ENCODE results near the gene ASB18. TPM values are rescaled to one million over a fixed set of nuclear protein-coding genes. Genes with fewer than 3 reads are reported as not detected.

ASB18 gene
- total RNA-seq, 1 experiment from 2014 or later = not detected

DNA sequence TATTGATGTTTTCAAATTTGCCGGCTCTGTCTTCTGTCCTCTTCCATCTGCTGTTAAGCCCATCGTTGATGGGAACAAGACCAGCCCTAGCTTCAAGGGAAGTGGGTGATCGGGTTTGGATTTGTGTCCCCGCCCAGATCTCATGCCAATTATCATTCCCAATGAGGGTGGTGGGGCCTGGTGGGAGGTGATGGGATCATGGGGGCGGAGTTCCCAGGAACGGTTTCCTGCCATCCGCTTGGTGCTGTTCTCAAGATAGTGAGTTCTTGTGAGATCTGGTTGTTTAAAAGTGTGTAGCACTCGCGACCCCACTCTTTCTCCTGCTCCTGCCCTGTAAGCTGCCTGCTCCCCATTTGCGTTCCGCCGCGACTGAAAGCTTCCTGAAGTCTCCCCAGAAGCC, 9.5 kb downstream of the ASB18 start (continued):
- TF ChIP-seq, protein P1, sequence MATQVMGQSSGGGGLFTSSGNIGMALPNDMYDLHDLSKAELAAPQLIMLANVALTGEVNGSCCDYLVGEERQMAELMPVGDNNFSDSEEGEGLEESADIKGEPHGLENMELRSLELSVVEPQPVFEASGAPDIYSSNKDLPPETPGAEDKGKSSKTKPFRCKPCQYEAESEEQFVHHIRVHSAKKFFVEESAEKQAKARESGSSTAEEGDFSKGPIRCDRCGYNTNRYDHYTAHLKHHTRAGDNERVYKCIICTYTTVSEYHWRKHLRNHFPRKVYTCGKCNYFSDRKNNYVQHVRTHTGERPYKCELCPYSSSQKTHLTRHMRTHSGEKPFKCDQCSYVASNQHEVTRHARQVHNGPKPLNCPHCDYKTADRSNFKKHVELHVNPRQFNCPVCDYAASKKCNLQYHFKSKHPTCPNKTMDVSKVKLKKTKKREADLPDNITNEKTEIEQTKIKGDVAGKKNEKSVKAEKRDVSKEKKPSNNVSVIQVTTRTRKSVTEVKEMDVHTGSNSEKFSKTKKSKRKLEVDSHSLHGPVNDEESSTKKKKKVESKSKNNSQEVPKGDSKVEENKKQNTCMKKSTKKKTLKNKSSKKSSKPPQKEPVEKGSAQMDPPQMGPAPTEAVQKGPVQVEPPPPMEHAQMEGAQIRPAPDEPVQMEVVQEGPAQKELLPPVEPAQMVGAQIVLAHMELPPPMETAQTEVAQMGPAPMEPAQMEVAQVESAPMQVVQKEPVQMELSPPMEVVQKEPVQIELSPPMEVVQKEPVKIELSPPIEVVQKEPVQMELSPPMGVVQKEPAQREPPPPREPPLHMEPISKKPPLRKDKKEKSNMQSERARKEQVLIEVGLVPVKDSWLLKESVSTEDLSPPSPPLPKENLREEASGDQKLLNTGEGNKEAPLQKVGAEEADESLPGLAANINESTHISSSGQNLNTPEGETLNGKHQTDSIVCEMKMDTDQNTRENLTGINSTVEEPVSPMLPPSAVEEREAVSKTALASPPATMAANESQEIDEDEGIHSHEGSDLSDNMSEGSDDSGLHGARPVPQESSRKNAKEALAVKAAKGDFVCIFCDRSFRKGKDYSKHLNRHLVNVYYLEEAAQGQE (IDR thresholded peaks at IDR 0.05; ENCODE audit: low read depth) = no peak
- TF ChIP-seq POLR2A (IDR thresholded peaks at IDR 0.05; ENCODE audit: borderline replicate concordance, extremely low read depth, insufficient read depth, insufficient read length) = no peak

DNA sequence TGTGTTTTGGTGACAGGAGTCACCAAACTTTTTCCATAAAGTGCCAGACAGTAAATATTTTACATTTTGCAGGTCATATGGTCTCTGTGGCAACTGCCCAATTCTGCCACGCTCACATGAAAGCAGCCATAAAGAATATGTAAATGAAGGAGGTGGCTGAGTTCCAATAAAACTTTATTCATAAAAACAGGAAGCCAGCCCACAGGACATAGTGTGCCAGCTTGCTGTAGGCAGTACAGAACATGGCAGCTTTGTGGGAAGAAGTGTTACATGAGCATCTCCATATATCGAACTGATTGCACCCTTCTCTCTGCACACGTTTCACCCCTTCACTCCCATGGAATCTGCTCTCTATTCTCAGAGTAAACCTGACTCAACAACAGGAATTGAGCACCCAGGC, 10.2 kb downstream of the ASB18 start:
- no peaks in the 10 kb centered on the region for H3K9me3 ChIP-seq (ENCODE audit: control insufficient read depth in 1 of 2, insufficient read depth in 1 of 2, low read depth in 1 of 2, low read length in 2 of 2)
- H3K4me2 ChIP-seq (ENCODE audit: low read length) = no peak overlapping the region
- H2AFZ ChIP-seq (ENCODE audit: low read depth, low read length, poor library complexity, severe bottlenecking) = no peak overlapping the region
- BruUV-seq (replicated peaks) = no TSS peak
- H3K9me2 ChIP-seq (ENCODE audit: insufficient read depth) = no peaks in the 10 kb centered on the region
- H4K20me1 ChIP-seq (ENCODE audit: insufficient read depth) = no peaks in the 10 kb centered on the region
- no peaks in the 10 kb centered on the region for H3K4me1 ChIP-seq (ENCODE audit: control insufficient read depth in 1 of 2, insufficient read depth in 2 of 2, low read length in 2 of 2)
- H3K36me3 ChIP-seq (ENCODE audit: control insufficient read depth in 1 of 2, insufficient read depth in 2 of 2, low read length in 2 of 2) = no peaks in the 10 kb centered on the region
- ChIA-PET CTCF (no interaction called here), POLR2A (no interaction called here), RAD21 (ENCODE audit: low non-redundant PET in 1 of 2, low total read pairs in 2 of 2, uncharacterized antibody in 2 of 2, unreplicated experiment in 2 of 2) (no interaction called here)
- H3K9ac ChIP-seq (ENCODE audit: low read length) = no peak overlapping the region
- intact Hi-C loops (cut with micrococcal nuclease) = no loop called here
- no peaks in the 10 kb centered on the region for H3K27me3 ChIP-seq (ENCODE audit: insufficient read depth, low read length)
- H3K79me2 ChIP-seq (ENCODE audit: insufficient read depth, low read length) = no peaks in the 10 kb centered on the region
- TF ChIP-seq MAX (IDR thresholded peaks at IDR 0.05) = no peak
- TF ChIP-seq CEBPB (IDR thresholded peaks at IDR 0.05; ENCODE audit: low read depth) = no peak
- no peak for TF ChIP-seq FOSL1 (IDR thresholded peaks at IDR 0.05; ENCODE audit: low read depth)
- no peak for TF ChIP-seq ZNF274 (IDR thresholded peaks at IDR 0.05; ENCODE audit: low read depth, low read length)
- TF ChIP-seq RAD21 (IDR thresholded peaks at IDR 0.05; ENCODE audit: low read depth) = no peak
- no peak for TF ChIP-seq ATF3 (IDR thresholded peaks at IDR 0.05)
- TF ChIP-seq EZH2phosphoT487 (IDR thresholded peaks at IDR 0.05; ENCODE audit: borderline replicate concordance) = no peak
- no peak for TF ChIP-seq ZBTB33 (IDR thresholded peaks at IDR 0.05; ENCODE audit: extremely low read depth, insufficient replicate concordance, low read length)
- TF ChIP-seq EGR1 (IDR thresholded peaks at IDR 0.05; ENCODE audit: low read depth) = no peak
- TF ChIP-seq ZFX (IDR thresholded peaks at IDR 0.05) = no peak
- no peak for TF ChIP-seq ELF1 (IDR thresholded peaks at IDR 0.05; ENCODE audit: borderline replicate concordance, low read depth)
- no peak overlapping the region for H3K27ac ChIP-seq (ENCODE audit: low read depth, low read length)
- no peak for DNase-seq (ENCODE audit: low read depth, low spot score)
- no peak for ATAC-seq
- H3K4me3 ChIP-seq (replicated peaks in 1 of 2; ENCODE audit: low read depth in 1 of 2, low read length in 2 of 2) = no peak overlapping the region
